GM12878 (cell line): ENCODE data around the gene KCTD16. TPM values are rescaled to one million over a fixed set of nuclear protein-coding genes. Genes with fewer than 3 reads are reported as not detected.

Source experiments
- ATAC-seq: fragments of 200-7000 bp; cut with Tn5 transposase; 3 replicates; pipeline ENCODE4 v1.9.1; 2020; ENCODE audit warnings: mild to moderate bottlenecking, moderate library complexity
- BruUV-seq: library from RNA; stranded (reverse); fragments of 400-500 nt; replicated peaks from 2 replicates; lab custom pipeline; 2021; lab: Mats Ljungman, UMichigan
- CTCF ChIA-PET: fragments of 300-600 bp; sonication (Branson Sonifier 250); formaldehyde crosslinking; extraction: SDS; loops from one replicate; lab custom pipeline; 2021; ENCODE audit warnings: inconsistent platforms; lab: Yijun Ruan, JAX
- POLR2A ChIA-PET: fragments of 350-600 bp; formaldehyde crosslinking; extraction: SDS; loops from one replicate; lab custom pipeline; 2021; ENCODE audit warnings: inconsistent platforms; lab: Charles Lee
- RAD21 ChIA-PET: fragments of 300-600 bp; sonication (Branson Sonifier 250); formaldehyde crosslinking; loops from one replicate; lab custom pipeline; 2023; ENCODE audit warnings: antibody characterized with exemption; ENCODE audit not compliant: unreplicated experiment; lab: Charles Lee
- SMC1A ChIA-PET: fragments of 300-600 bp; sonication (Branson Sonifier 250); formaldehyde crosslinking; loops from one replicate; lab custom pipeline; 2023; ENCODE audit not compliant: unreplicated experiment, uncharacterized antibody; lab: Charles Lee
- DNase-seq: peaks from one replicate; pipeline ENCODE4 v3.0.0-alpha.2; 2011; ENCODE audit warnings: low read depth, low spot score
- FAIRE-seq: peaks from 3 replicates; lab custom pipeline; 2011; peaks lifted over from hg19 to GRCh38; lab: Jason Lieb, UNC
- H2AFZ ChIP-seq: 2 replicates; pipeline ENCODE4 v1.6.0; 2011; ENCODE audit warnings: low read depth, low read length, control low read depth; ENCODE audit not compliant: control insufficient read depth
- H3K27ac ChIP-seq: 2 replicates; pipeline ENCODE4 v1.5.1; 2011; ENCODE audit warnings: control low read depth; ENCODE audit not compliant: control insufficient read depth, insufficient read depth
- H3K27me3 ChIP-seq, 2 experiments: replicated peaks in 1 of 2; 2 replicates each; pipeline versions ENCODE4 v1.6.0 to v1.6.1; 2011; ENCODE audit warnings: low read length in 1 of 2; ENCODE audit not compliant: control insufficient read depth in 2 of 2, insufficient read depth in 2 of 2
- H3K36me3 ChIP-seq, 2 experiments: 2 replicates each; pipeline ENCODE4 v1.5.1; 2011; ENCODE audit warnings: low read length in 1 of 2; ENCODE audit not compliant: control insufficient read depth in 2 of 2, insufficient read depth in 2 of 2
- H3K4me1 ChIP-seq: 2 replicates; pipeline ENCODE4 v1.6.1; 2011; ENCODE audit warnings: mild to moderate bottlenecking, low read length, moderate library complexity, mixed read lengths; ENCODE audit not compliant: control insufficient read depth, insufficient read depth
- H3K4me2 ChIP-seq: 2 replicates; pipeline ENCODE4 v1.6.0; 2011; ENCODE audit warnings: control low read depth; ENCODE audit not compliant: control insufficient read depth, insufficient read depth
- H3K4me3 ChIP-seq: fragments of 200-600 bp; sonication (generic); 2 replicates; pipeline ENCODE4 v1.5.1; 2016
- H3K79me2 ChIP-seq: 2 replicates; pipeline ENCODE4 v1.6.0; 2011; ENCODE audit warnings: low read length; ENCODE audit not compliant: control insufficient read depth, insufficient read depth
- H3K9ac ChIP-seq: 2 replicates; pipeline ENCODE4 v1.8.0; 2011; ENCODE audit warnings: low read length, control low read depth, mixed read lengths; ENCODE audit not compliant: control insufficient read depth, insufficient read depth
- H3K9me3 ChIP-seq: replicated peaks from 3 replicates; pipeline ENCODE4 v1.5.1; 2011; ENCODE audit warnings: mild to moderate bottlenecking, low read length; ENCODE audit not compliant: control insufficient read depth, insufficient read depth
- H4K20me1 ChIP-seq: 2 replicates; pipeline ENCODE4 v1.6.0; 2011; ENCODE audit not compliant: control insufficient read depth, insufficient read depth
- JUND ChIP-seq: IDR thresholded peaks from 2 replicates; pipeline ENCODE4 v1.6.1; 2012; ENCODE audit warnings: low read depth, mild to moderate bottlenecking, low read length, improper control_type of control experiment, moderate library complexity
- MTA2 ChIP-seq: fragments of 450-650 bp; IDR thresholded peaks from 2 replicates; pipeline ENCODE4 v1.6.1; 2016; ENCODE audit warnings: low read depth, mild to moderate bottlenecking, moderate library complexity
- NRF1 ChIP-seq: conservative IDR thresholded peaks from 2 replicates; pipeline ENCODE4 v1.6.1; 2011; ENCODE audit warnings: mild to moderate bottlenecking, low read depth, low read length, improper control_type of control experiment
- RB1 ChIP-seq: fragments of 450-650 bp; formaldehyde crosslinking; IDR thresholded peaks from 2 replicates; pipeline ENCODE4 v1.6.1; 2017; ENCODE audit warnings: mild to moderate bottlenecking, borderline replicate concordance
- ZNF622 ChIP-seq: fragments of 450-650 bp; IDR thresholded peaks from 2 replicates; pipeline ENCODE4 v1.6.1; 2017; ENCODE audit warnings: mild to moderate bottlenecking, inconsistent platforms
- WGBS: methylation state at CpG from one replicate; pipeline ENCODE4 v1.1.6; 2016; ENCODE audit warnings: low lambda C conversion rate; ENCODE audit not compliant: insufficient replicate concordance, insufficient coverage; ENCODE audit errors: missing lambda C conversion rate; 5-methylcytosine and 5-hydroxymethylcytosine counted together
- in situ Hi-C: fragments of 300-500 bp; cut with MboI; formaldehyde crosslinking; loops from 9 replicates; pipeline ENCODE4 v1.14.3; 2018; ENCODE audit warnings: mixed read lengths
- intact Hi-C: fragments of 100-400 bp; cut with micrococcal nuclease; formaldehyde crosslinking; loops from one replicate; pipeline ENCODE4 v1.14.2; 2022; ENCODE audit not compliant: unreplicated experiment
- polyA plus RNA-seq, 11 experiments: library from polyadenylated mRNA; depleted of rRNA in 4 of 11; unstranded in 6 of 11; stranded (reverse) in 5 of 11; fragments of >200 nt; fragmentation: Nextera tagmentation in 4 of 11; fragmentation: Illumina TruSeq in 1 of 11; extraction: Ambion mirVana in 4 of 11; extraction: Trizol in 1 of 11; gene quantifications; 1 replicate in 1 of 11; 2 replicates in 10 of 11; pipeline versions ENCODE4 v1.2.1 to v1.2.3, GENCODE V29; 2011 to 2016; ENCODE audit warnings: inconsistent platforms in 2 of 11, missing spikeins in 2 of 11, low read depth in 1 of 11
- total RNA-seq, 4 experiments: library from RNA; depleted of rRNA in 3 of 4; stranded (reverse); fragments of >200 nt in 3 of 4; fragmentation: Illumina TruSeq in 1 of 4; extraction: Trizol in 1 of 4; gene quantifications; 2 replicates each; pipeline versions ENCODE4 v1.2.1 to v1.2.3, GENCODE V29; 2013 to 2021
- TF ChIP-seq, protein P1 (sequence below): fragments of 450-650 bp; IDR thresholded peaks from 2 replicates; pipeline ENCODE4 v1.6.1; 2018; ENCODE audit warnings: borderline replicate concordance, mild to moderate bottlenecking; ENCODE audit not compliant: partially characterized antibody
- TF ChIP-seq, protein P2 (sequence below): fragments of 450-650 bp; formaldehyde crosslinking; IDR thresholded peaks from 2 replicates; pipeline ENCODE4 v1.4.0; 2022; ENCODE audit warnings: mild to moderate bottlenecking, moderate library complexity
- TF ChIP-seq, protein P3 (sequence below): IDR thresholded peaks from 2 replicates; pipeline ENCODE4 v1.6.1; 2011; ENCODE audit warnings: borderline replicate concordance, low read depth, mild to moderate bottlenecking, moderate library complexity, low read length; ENCODE audit not compliant: insufficient read depth, poor library complexity, severe bottlenecking
- TF ChIP-seq, protein P4 (sequence below): fragments of 450-650 bp; IDR thresholded peaks from 2 replicates; pipeline ENCODE4 v1.6.1; 2017; ENCODE audit warnings: mild to moderate bottlenecking, low read depth, inconsistent platforms; ENCODE audit not compliant: poor library complexity, severe bottlenecking
- TF ChIP-seq, protein P5 (sequence below): fragments of 450-650 bp; IDR thresholded peaks from 2 replicates; pipeline ENCODE4 v1.6.1; 2017; ENCODE audit warnings: antibody characterized with exemption, mild to moderate bottlenecking, moderate library complexity

The KCTD16 gene
- total and polyA plus RNA-seq, 10 of the 15 experiments (the other 5 are each of a cell fraction or from before 2014, with no cell fraction given): 0.03 to 0.10 (median 0.06) TPM; not detected in 3

DNA sequence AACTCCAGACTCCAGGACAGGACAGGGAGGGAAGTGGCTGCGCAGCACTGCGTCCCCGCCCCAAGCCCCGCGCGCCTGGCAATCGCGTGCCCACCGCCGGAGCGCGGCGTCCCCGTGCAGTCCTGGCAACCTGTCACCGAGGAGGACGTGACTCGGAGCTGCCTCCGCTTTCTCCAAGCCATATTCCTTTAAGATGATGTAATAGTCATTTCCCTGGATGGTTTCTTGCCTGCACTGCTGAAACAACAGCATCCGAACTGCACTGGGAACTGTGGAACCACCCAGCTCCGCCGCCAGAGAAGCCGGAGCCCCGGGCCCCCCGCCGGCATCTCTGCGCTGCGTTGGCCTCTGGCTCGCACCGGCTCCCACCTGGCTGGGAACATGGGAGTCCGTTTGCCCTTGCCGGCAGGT lies 34.5 kb downstream of the KCTD16 start:
- Histone ChIP-seq H3K36me3 (no peaks in the 10 kb centered on the region), H3K4me3 (no peak overlapping the region), H2AFZ (no peak overlapping the region), H3K27me3 (peaks cover 1 to 11% of the 10 kb centered on the region in 2 experiments), H3K9me3 (no peaks in the 10 kb centered on the region), H4K20me1 (no peaks in the 10 kb centered on the region), H3K9ac (no peak overlapping the region), H3K27ac (no peak overlapping the region), H3K79me2 (no peaks in the 10 kb centered on the region), H3K4me1 (no peaks in the 10 kb centered on the region), H3K4me2 (no peak overlapping the region)
- ChIA-PET SMC1A (interaction anchor here (1.1 to 1.7 kb wide), 3 partner anchors 13 to 1621 kb away, joined by 3 to 12 read pairs (median 3); no protein-coding TSS in a partner anchor), RAD21 (interaction anchor here (2.4 kb wide), 1 partner anchor 1033 kb away, joined by 25 read pairs; no protein-coding TSS in a partner anchor), POLR2A (no interaction called here), CTCF (interaction anchor here (1.0 to 3.7 kb wide), 6 partner anchors 20 to 1621 kb away, joined by 3 to 53 read pairs (median 5); no protein-coding TSS in a partner anchor)
- no TSS peak for BruUV-seq
- WGBS: 40% methylated on average over 29 of the region's 31 CpGs
- FAIRE-seq: no peak
- ATAC-seq: no peak
- in situ Hi-C loops (loop anchor here (10.0 kb wide), 1 partner anchor 1030 kb away; no protein-coding TSS in a partner anchor), intact Hi-C loops (loop anchor here (10.0 kb wide), 2 partner anchors 900 to 1850 kb away; no protein-coding TSS in a partner anchor)
- no peak for DNase-seq
- TF ChIP-seq, protein P1, sequence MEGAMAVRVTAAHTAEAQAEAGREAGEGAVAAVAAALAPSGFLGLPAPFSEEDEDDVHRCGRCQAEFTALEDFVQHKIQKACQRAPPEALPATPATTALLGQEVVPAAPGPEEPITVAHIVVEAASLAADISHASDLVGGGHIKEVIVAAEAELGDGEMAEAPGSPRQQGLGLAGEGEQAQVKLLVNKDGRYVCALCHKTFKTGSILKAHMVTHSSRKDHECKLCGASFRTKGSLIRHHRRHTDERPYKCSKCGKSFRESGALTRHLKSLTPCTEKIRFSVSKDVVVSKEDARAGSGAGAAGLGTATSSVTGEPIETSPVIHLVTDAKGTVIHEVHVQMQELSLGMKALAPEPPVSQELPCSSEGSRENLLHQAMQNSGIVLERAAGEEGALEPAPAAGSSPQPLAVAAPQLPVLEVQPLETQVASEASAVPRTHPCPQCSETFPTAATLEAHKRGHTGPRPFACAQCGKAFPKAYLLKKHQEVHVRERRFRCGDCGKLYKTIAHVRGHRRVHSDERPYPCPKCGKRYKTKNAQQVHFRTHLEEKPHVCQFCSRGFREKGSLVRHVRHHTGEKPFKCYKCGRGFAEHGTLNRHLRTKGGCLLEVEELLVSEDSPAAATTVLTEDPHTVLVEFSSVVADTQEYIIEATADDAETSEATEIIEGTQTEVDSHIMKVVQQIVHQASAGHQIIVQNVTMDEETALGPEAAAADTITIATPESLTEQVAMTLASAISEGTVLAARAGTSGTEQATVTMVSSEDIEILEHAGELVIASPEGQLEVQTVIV: no peak
- TF ChIP-seq, protein P2, sequence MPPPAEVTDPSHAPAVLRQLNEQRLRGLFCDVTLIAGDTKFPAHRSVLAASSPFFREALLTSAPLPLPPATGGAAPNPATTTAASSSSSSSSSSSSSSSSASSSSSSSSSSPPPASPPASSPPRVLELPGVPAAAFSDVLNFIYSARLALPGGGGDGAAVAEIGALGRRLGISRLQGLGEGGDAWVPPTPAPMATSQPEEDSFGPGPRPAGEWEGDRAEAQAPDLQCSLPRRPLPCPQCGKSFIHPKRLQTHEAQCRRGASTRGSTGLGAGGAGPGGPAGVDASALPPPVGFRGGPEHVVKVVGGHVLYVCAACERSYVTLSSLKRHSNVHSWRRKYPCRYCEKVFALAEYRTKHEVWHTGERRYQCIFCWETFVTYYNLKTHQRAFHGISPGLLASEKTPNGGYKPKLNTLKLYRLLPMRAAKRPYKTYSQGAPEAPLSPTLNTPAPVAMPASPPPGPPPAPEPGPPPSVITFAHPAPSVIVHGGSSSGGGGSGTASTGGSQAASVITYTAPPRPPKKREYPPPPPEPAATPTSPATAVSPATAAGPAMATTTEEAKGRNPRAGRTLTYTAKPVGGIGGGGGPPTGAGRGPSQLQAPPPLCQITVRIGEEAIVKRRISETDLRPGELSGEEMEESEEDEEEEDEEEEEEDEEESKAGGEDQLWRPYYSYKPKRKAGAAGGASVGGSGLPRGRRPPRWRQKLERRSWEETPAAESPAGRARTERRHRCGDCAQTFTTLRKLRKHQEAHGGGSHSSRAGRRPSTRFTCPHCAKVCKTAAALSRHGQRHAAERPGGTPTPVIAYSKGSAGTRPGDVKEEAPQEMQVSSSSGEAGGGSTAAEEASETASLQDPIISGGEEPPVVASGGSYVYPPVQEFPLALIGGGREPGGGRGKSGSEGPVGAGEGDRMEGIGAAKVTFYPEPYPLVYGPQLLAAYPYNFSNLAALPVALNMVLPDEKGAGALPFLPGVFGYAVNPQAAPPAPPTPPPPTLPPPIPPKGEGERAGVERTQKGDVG: no peak
- TF ChIP-seq, protein P3, sequence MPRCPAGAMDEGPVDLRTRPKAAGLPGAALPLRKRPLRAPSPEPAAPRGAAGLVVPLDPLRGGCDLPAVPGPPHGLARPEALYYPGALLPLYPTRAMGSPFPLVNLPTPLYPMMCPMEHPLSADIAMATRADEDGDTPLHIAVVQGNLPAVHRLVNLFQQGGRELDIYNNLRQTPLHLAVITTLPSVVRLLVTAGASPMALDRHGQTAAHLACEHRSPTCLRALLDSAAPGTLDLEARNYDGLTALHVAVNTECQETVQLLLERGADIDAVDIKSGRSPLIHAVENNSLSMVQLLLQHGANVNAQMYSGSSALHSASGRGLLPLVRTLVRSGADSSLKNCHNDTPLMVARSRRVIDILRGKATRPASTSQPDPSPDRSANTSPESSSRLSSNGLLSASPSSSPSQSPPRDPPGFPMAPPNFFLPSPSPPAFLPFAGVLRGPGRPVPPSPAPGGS: no peak
- TF ChIP-seq, protein P4, sequence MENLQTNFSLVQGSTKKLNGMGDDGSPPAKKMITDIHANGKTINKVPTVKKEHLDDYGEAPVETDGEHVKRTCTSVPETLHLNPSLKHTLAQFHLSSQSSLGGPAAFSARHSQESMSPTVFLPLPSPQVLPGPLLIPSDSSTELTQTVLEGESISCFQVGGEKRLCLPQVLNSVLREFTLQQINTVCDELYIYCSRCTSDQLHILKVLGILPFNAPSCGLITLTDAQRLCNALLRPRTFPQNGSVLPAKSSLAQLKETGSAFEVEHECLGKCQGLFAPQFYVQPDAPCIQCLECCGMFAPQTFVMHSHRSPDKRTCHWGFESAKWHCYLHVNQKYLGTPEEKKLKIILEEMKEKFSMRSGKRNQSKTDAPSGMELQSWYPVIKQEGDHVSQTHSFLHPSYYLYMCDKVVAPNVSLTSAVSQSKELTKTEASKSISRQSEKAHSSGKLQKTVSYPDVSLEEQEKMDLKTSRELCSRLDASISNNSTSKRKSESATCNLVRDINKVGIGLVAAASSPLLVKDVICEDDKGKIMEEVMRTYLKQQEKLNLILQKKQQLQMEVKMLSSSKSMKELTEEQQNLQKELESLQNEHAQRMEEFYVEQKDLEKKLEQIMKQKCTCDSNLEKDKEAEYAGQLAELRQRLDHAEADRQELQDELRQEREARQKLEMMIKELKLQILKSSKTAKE: no peak
- no peak for TF ChIP-seq NRF1
- no peak for TF ChIP-seq ZNF622
- no peak for TF ChIP-seq MTA2
- no peak for TF ChIP-seq JUND
- no peak for TF ChIP-seq RB1
- TF ChIP-seq, protein P5, sequence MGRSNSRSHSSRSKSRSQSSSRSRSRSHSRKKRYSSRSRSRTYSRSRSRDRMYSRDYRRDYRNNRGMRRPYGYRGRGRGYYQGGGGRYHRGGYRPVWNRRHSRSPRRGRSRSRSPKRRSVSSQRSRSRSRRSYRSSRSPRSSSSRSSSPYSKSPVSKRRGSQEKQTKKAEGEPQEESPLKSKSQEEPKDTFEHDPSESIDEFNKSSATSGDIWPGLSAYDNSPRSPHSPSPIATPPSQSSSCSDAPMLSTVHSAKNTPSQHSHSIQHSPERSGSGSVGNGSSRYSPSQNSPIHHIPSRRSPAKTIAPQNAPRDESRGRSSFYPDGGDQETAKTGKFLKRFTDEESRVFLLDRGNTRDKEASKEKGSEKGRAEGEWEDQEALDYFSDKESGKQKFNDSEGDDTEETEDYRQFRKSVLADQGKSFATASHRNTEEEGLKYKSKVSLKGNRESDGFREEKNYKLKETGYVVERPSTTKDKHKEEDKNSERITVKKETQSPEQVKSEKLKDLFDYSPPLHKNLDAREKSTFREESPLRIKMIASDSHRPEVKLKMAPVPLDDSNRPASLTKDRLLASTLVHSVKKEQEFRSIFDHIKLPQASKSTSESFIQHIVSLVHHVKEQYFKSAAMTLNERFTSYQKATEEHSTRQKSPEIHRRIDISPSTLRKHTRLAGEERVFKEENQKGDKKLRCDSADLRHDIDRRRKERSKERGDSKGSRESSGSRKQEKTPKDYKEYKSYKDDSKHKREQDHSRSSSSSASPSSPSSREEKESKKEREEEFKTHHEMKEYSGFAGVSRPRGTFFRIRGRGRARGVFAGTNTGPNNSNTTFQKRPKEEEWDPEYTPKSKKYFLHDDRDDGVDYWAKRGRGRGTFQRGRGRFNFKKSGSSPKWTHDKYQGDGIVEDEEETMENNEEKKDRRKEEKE: no peak
